NCI-H1694 (cell line): ENCODE measurements around the gene KDM5A.
"Not testable (repeated sequence)": the region's sequence is repeated elsewhere in the genome, so short reads cannot be mapped to it uniquely, and the experiment has no call there.

ENCODE experiments used
- DNase-seq: peaks from one replicate; lab custom pipeline; 2025; lab: John Stamatoyannopoulos, UW

The KDM5A gene

DNA sequence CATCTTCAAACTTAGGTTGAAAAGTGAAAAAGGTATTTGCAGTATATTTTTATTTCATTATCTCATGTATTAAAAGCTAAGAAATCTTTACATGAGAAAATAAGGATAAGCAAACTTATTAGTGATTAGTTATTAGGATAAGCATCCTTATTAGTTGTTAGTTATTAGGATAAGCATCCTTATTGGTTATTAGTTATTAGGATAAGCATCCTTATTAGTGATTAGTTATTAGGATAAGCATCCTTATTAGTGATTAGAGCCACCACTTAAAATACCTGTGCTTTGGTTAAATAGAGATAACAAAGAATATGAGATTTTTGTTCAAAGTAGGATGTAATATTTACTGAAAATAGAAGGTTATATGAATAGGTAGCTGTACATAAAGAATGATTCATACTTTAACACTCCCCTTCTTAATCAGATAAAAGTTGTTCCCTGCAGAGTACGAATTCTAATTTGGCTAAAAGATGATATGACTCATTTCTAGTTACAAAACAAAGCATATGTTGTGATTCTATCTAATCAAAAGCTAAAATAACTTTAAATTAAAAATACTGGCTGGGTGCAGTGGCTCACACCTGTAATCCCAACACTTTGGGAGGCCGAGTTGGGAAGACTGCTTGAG is 56.4 kb downstream of the KDM5A start:
- no peak for DNase-seq

DNA sequence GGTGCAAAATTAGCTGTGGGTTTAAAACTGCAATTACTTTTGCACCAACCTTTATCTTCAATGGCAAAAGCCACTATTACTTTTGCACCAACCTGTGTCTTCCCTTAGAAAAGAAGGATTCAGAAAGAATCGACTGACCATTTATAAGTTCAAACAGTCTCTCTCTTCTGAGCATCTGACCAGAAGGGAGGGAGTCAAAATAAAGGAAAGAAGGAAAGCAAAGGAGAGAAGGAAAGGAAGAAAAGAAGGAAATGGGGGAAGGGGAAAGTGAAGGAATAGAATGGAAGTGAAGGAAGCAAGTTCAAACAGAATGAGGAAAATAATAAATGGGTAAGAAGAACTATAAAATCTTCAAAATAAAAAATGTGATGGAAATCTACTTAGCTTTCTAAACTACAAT is 57.8 kb downstream of the KDM5A start:
- DNase-seq, result no peak

DNA sequence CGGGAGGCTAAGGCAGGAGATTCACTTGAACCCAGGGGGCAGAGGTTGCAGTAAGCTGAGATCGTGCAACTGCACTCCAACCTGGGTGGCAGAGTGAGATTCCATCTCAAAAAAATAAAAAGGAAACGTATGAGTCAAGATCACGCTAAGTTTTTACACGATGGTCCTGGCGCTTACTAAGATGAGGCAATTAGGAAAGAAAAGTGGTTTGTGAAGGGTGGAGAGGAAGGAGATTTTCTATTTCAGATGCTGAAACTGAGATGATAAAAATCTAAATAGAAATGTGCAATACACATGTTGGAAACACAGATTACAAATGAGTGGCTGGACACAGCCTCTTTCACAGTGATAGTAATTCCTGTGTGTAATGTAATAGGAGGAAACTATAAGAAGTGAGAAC is 63.2 kb downstream of the KDM5A start:
- no peak for DNase-seq

DNA sequence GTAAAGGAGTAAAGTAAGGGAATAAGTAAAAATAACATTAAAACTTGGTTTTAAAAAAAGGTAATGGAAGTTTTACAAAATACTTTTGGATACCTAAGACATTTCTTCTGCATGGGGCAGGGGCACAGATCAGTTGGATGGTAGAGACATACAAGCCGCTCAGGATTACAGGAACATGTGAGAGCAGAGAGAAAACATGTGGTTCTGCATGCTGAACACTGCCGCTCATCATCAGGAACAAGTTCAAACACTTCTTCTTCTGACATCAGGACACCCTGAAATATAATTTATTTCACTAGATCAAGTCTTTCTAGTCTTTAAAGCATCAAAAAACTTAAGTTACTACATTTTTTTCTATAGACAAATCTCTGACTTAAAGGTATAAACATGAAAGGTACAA is 65.6 kb downstream of the KDM5A start:
- no peak for DNase-seq

DNA sequence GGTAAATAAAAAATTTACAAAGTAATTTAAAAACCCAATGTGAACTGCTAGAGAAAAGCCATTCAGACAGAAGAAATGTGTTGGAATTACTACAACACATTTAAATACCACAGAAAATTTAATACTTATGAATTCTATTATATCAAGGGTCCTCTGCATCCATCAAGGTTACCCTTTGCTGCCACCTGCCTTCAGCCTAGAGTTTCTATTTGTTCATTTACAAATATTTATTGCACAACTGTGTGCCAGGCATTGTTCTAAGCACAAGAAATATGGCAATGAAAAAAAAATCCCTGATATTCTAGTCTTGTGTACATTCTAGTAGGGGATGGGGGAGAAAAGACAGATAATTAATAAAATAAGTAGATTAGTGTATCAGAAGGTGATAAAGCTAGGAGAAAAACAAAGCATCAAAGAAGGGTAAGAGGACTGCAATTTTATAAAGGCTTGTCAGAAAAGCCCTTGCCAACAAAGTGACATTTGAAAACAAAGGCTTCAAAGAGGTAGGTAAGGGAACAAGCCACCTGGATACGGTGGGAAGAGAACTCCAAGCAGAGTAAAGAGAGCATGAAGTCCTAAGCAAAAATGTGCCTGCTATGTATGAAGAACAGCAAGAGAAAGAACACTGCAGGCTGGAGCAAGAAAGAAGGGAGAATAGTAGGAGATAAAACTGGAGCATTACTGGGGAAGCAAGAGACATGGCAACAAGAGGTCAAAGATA is 67.4 kb downstream of the KDM5A start:
- DNase-seq, result no peak

DNA sequence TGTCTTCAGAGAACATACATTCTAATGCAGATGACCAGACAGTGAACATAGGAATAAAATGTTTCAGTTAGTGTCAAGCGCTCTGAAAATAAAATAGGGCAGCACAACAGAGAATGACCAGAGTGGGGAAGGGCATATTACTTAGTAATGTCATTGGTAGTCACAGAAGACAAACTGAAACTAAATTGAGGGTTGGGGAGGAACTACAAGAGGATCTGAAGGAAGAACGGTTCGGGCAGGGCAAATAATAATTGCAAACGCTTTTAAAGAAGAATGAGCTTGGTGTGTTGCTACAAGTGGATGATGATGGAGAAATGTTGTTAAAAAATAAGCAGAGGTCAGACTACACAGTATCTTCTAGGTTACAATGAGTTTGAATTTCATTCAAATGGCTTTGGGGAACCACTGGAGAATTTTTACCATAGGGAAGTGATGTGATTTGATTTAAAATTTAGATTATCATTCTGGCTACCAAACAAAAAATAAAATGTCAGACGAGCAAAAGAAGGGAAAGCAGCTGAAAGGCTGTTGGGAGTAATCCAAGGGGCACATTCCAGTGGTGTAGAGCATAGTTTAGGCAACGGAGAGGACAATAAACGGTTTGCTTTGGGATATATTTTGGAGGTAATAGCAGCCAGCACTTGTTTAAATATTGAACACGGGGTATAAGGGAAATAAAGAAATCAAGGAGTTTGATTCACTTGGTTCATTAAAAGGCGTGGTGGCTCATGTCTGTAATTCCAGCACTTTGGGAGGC is 70.2 kb downstream of the KDM5A start:
- DNase-seq, result no peak

DNA sequence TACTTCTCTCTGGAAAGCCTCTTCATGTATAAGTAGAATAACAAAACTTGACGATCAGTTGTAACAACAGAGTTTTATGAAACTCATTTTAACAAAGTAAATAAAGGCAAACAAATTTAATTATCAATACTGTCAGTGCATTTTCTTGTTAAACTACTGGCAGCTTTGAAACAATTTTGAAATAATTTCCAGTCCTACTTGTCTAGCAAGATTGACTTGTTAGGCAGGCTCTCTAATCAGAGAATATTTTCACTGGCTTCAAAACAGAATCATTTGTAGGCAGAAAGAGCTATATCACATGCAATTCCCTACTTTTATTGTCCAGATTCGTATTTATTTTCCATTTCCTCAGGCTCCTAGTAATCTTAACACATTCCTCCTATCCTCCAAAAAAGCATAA is 80.6 kb downstream of the KDM5A start:
- no peak for DNase-seq

DNA sequence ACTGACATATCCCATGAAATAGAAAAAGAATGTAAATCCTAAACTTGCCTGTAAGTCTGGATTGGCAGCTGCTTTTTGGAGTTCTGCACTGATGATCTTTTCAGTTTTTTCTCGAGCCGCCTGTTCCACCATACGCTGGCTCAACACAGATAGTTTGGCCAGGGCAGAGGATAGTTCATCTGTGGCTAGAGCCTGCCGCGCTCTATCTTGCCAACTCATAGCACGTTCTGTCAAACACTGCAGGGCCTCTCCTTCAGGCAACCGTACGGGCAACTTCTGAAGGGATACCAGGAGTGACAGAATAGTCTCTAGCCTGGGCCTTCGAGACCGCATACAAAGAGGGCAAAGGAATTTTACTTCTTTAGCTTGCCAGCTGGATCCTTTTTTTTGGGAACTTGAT is 81.7 kb downstream of the KDM5A start:
- DNase-seq, result no peak

DNA sequence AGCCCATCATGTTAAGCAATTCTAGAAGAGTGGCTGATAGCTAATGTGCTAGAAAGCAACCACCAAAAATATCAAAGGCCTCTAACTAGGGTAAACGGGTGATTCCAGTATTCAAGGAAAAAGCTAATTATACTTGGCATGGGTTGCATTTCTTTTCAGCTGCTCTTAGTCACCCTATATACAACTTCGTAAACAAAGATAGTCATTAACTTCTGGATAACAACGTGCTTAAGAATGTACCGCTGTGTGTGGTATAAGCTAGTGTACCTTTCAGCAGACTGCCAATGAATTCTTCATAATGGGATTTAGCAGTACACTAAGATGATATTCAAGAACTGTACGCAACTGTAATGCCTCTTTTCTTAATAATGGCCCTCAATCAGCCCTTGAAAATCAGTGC is 84.3 kb downstream of the KDM5A start:
- no peak for DNase-seq

DNA sequence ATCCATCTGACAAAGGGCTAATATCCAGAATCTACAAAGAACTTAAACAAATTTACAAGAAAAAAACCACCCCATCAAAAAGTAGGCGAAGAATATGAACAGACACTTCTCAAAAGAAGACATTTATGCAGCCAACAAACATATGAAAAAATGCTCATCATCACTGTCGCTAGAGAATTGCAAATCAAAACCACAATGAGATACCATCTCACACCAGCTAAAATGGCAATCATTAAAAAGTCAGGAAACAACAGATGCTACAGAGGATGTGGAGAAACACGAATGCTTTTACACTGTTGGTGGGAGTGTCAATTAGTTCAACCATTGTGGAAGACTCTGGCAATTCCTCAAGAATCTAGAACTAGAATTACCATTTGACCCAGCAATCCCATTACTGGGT is 86.4 kb downstream of the KDM5A start:
- not testable (repeated sequence) for DNase-seq

DNA sequence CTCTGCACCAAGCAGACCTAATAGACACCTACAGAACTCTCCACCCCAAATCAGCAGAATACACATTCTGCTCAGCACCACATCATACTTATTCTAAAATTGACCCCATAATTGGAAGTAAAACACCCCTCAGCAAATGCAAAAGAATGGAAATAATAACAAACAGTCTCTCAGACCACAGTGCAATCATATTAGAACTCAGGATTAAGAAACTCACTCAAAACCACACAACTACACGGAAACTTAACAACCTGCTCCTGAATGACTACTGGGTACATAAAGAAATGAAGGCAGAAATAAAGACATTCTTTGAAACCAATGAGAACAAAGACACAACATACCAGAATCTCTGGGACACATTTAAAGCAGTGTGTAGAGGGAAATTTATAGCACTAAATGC is 89.0 kb downstream of the KDM5A start:
- DNase-seq, result not testable (repeated sequence)

DNA sequence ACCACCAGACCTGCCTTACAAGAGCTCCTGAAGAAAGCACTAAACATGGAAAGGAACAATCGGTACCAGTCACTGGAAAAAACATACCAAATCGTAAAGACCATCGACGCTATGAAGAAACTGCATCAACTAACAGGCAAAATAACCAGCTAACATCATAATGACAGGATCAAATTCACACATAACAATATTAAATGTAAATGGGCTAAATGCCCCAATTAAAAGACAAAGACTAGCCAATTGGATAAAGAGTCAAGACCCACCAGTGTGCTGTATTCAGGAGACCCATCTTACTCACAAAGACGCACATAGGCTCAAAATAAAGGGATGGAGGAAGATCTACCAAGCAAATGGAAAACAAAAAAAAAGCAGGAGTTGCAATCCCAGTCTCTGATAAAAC is 89.6 kb downstream of the KDM5A start:
- DNase-seq, result not testable (repeated sequence)

DNA sequence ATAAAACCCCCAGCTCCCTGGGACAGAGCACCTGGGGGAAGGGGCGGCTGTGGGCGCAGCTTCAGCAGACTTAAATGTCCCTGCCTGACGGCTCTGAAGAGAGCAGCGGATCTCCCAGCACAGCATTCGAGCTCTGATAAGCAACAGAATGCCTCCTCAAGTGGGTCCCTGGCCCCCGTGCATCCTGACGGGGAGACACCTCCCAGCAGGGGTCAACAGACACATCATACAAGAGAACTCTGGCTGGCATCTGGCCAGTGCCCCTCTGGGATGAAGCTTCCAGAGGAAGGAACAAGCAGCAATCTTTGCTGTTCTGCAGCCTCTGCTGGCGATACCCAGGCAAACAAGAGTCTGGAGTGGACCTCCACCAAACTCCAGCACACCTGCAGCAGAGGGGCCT is 91.1 kb downstream of the KDM5A start:
- not testable (repeated sequence) for DNase-seq

DNA sequence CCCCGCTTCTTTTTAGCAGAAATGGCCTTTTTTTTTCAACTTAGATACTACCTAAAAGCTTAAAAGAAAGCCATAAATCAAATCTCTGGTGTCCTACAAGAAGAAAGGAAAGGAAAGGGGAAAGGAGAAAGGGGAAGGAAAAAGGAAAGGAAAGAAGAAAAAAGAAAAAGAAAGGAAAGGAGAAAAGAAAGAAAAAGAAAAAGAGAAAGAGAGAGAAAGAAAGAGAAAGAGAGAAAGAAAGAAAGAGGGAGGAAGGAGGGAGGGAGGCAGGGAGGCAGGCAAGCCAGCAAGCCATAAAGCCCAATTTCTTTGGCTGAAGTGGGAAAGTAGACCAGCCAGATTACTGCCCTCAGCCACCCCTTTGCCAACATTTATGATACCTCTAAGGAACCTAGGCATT is 94.0 kb downstream of the KDM5A start:
- DNase-seq, result no peak

DNA sequence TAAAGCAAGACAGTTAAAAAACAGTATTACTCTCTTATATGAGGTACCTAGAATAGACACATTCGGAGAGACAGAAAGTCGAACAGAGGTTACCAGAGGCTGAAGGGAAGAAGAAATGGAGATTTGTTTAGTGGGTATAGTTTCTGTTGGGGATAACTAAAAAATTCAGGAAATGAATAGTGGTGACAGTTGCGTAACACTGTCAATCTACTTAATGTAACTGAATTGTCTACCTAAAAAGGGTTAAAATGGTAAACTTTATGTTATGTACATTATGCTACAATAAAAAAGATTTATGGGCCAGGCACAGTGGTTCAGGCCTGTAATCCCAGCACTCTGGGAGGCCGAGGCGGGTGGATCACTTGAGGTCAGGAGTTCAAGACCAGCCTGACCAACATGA is 95.9 kb downstream of the KDM5A start:
- no peak for DNase-seq

DNA sequence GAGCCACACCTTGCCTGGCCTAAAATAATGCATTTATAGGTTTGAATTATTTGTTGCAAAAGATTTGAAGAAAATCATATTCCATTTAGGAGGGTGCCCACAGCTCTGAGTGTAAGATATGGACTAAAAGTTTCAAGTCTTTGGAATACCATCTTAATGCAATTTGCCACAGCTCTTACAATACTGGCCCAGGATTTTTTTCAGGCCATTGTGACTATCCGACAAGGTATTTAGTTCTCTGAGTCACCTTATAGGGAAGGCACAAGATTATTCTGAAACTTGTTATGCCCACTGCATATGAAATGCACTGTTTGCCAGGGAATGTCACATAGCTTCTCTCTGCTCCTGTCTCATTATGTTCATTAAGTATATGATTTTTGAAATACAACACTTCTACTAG is 96.9 kb downstream of the KDM5A start:
- no peak for DNase-seq

DNA sequence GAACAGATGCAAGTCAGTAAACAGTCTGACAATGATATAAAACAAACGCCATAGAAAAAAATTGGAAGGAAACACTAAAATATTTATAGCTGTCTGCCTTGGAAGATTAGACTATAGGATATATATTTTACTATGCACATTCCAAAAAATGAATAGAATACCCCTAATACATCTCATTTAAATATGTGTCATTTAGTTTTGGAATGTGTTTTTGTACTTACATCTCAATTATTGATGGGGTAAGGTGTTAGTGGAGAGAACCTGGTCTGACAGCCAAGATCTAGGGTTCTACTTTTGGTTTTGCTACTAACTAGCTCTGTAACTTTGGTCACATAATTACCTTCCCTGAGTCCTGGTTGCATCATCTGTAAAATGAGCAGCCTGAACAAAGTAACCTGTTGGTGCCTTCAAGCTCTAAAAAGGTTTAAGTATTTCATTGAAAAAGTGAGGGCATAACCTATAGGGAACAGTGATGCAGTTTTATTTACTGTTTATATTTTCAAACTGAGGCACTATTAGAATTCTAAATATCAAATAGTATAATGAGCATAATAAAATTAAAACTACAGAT is 97.9 kb downstream of the KDM5A start:
- DNase-seq, result no peak

DNA sequence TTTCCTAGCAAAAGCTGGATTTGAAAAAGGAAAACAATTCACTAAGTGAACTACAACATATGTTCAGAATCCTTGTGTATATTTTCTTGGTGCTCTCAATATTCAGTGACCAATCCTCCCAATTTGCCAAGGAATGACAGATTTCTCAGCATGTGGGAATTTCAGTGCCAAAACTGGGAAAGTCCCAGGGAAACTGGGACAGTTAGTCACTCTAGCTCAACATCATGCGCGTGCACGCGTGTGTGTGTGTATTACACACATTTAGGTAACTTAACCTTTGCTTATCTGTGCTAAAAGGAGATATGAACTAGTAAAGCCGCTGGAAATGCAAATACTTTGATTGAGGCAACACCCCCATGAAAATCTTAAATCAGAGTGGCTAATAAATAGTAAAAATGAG is 100.4 kb downstream of the KDM5A start:
- no peak for DNase-seq

DNA sequence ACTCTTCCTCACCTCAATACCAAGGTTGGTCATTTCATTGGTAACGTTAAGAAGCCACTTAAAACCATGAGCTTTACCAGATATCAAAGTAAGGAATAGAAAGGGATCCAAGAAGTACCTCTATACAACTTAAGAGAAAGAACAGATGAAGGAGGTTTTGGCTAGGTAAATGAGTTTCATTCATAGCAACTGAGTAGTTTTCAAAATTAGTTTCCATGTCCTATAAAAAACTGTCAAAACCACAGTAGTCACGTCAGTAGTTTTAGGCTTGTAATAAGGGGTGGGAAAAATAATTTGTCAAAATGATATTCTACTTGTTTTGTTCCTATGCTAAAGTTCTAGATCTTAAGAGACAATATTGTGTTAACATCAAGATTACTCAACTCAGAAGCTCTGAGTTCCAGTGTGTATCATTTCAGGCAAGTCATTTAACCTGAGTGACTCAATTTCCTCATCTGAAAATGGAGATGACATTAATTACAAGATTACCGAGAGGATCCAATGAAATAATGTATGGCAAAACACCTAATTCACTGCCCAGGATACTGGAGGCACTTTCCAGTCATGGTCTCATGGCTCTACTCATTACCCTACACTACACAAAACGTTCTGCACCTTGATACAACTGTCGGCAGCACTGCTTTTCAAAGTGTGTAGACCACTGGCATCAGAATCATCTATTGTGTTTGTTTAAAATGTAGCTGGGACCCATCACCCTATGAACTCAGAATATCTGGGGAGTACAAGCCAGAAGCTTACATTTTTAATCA is 102.4 kb downstream of the KDM5A start:
- DNase-seq, result no peak

DNA sequence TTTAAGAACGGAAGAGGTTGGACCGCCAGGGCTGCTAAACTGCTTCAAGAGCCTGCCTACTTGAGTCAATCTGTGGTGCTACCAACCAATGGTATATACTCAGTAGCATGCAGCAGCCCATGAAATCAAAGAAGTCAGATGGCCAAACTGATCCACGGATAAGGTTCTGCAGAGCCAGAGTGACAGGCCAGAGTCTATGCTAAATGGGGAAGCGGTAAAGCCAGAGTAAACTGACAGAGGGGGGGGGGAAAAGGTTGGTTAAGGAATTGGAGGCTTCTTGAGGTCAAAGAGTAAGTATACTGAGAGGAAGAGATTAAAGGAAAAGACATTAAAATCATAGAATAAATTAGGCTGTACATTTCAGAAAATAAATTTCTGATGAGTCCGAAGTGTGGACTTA is 111.1 kb downstream of the KDM5A start:
- no peak for DNase-seq

DNA sequence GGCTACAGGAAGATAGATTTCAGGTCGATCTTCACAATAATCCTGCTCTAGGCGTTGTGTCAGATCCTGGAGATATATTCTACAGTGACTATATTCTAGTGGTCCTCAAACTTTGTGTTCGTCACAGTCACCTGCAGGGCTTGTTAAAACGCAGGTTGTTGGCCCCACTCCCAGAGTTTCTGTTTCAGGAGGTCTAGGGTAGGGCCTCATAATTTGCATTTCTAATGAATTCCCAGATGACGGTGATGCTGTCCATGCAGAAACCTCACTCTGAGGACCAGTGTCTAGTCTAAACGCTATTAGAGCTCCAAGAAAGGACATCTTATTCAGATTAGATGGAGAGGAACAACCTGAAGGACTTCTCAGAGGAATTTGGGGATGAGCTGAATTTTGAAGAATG is 113.3 kb downstream of the KDM5A start:
- no peak for DNase-seq

DNA sequence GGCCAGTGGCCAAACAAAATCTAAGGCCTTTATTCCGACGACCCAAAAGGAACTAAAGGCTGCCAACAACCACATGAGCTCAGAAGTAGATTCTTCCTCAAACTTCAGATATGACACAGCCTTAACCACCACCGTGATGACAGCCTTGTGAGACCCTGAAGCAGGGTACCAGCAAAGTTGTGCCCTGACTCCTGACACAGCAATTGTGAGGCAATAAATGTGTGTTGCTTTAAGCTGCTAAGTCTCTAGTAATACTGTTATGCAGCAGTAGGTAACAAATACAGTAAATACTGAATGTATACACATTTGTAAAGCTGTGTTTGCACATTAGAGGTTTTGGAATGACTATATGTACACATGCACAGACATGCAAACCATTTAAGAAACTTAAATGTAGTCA is 115.7 kb downstream of the KDM5A start:
- no peak for DNase-seq
